ENCODE results near the gene MAN2B2.
"Not testable (repeated sequence)": the region's sequence is repeated elsewhere in the genome, so short reads cannot be mapped to it uniquely, and the experiment has no call there.

Gene MAN2B2

GRCh38 chr4:6665320-6665654 lies 90.3 kb downstream of the MAN2B2 start:
- no peak for DNase-seq (ENCODE audit: low read depth in 2 of 2, low spot score in 1 of 2)

GRCh38 chr4:6668391-6668790 lies 93.4 kb downstream of the MAN2B2 start:
- DNase-seq (ENCODE audit: low read depth in 2 of 2, low spot score in 1 of 2) = no peak

GRCh38 chr4:6671648-6672047 lies 96.7 kb downstream of the MAN2B2 start:
- DNase-seq (ENCODE audit: low read depth in 2 of 2, low spot score in 1 of 2) = no peak

DNA sequence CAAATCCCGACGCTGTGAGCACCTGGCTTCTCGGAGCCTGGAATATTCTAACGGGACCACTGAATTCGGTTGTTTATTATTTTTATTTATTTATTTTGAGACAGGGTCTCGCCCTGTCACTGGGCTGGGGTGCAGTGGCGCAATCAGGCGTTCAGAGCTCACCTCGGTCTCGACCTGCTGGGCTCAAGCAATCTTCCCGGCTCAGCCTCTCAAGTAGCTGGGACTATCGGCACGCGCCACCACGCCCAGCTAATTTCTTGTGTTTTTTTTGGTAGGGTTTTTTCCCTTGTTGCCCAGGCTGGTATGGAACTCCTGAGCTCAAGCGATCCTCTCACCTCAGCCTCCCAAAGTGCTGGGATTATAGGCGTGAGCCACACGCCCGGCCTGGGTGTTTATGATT lies 97.1 kb downstream of the MAN2B2 start:
- no peak for DNase-seq (ENCODE audit: low read depth in 2 of 2, low spot score in 1 of 2)

GRCh38 chr4:6672541-6673190 lies 97.7 kb downstream of the MAN2B2 start:
- DNase-seq (ENCODE audit: low read depth in 2 of 2, low spot score in 1 of 2) = not testable (repeated sequence)

Measured in stimulated activated CD8-positive, alpha-beta memory T cell treated with anti-CD3 and anti-CD28 coated beads, Interleukin-4, amount 100 ng/mL, for 4 hours (primary cell).